A673 (cell line): Measurements from ENCODE around the gene VMO1.
"Not testable (repeated sequence)": the region's sequence is repeated elsewhere in the genome, so short reads cannot be mapped to it uniquely, and the experiment has no call there.

ENCODE experiments used
- EZH2 ChIP-seq: fragments of 200-600 bp; sonication (generic); IDR thresholded peaks from 2 replicates; pipeline ENCODE4 v1.6.1; 2017; ENCODE audit warnings: borderline replicate concordance, low read depth, mild to moderate bottlenecking, mixed read lengths, antibody characterized with exemption, low read length; ENCODE audit not compliant: poor library complexity, severe bottlenecking
- TF ChIP-seq, protein P1 (sequence below): fragments of 300-800, 200-600 bp; sonication (generic); conservative IDR thresholded peaks from 2 replicates; pipeline ENCODE4 v1.5.1; 2017; ENCODE audit warnings: low read depth, mild to moderate bottlenecking, antibody characterized with exemption, low read length, moderate library complexity, mixed read lengths

DNA sequence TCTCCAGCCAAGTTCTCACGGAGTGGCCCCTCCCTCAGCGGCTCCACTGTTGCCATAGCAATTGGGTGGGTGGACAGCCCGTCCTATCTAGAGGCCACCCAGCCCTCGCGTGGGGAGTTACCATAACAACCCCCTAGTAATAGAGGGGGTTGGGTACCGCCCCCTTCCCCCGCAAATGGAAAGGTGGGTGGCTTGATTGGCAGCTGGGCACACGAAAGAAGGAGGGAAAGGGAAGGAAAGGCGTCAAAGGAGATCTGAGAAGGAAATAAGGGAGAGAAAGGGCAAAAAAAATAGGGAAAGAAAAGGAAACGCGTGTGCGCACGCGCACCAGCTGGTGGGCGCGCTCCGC is 46.6 kb upstream of the VMO1 start:
- TF ChIP-seq, protein P1, sequence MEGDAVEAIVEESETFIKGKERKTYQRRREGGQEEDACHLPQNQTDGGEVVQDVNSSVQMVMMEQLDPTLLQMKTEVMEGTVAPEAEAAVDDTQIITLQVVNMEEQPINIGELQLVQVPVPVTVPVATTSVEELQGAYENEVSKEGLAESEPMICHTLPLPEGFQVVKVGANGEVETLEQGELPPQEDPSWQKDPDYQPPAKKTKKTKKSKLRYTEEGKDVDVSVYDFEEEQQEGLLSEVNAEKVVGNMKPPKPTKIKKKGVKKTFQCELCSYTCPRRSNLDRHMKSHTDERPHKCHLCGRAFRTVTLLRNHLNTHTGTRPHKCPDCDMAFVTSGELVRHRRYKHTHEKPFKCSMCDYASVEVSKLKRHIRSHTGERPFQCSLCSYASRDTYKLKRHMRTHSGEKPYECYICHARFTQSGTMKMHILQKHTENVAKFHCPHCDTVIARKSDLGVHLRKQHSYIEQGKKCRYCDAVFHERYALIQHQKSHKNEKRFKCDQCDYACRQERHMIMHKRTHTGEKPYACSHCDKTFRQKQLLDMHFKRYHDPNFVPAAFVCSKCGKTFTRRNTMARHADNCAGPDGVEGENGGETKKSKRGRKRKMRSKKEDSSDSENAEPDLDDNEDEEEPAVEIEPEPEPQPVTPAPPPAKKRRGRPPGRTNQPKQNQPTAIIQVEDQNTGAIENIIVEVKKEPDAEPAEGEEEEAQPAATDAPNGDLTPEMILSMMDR: not testable (repeated sequence)
- not testable (repeated sequence) for TF ChIP-seq EZH2
